Neutrophil (primary cell): ENCODE results near the gene CHCHD5.

Source experiments
- H3K27ac ChIP-seq: fragments of 200-600 bp; sonication (generic); 2 replicates; pipeline ENCODE4 v1.5.1; 2016; ENCODE audit warnings: mild to moderate bottlenecking, moderate library complexity
- H3K27me3 ChIP-seq: fragments of 200-600 bp; sonication (generic); 2 replicates; pipeline ENCODE4 v1.6.0; 2016; ENCODE audit warnings: mild to moderate bottlenecking
- H3K36me3 ChIP-seq: fragments of 200-600 bp; sonication (generic); 2 replicates; pipeline ENCODE4 v1.5.1; 2017
- H3K4me1 ChIP-seq, 2 experiments: fragments of 200-600 bp in 1 of 2; sonication (generic) in 1 of 2; 1 replicate in 1 of 2; 2 replicates in 1 of 2; pipeline versions ENCODE4 v1.5.1 to v1.6.1; 2013 to 2016; ENCODE audit warnings: low read depth in 1 of 2, low read length in 1 of 2, mild to moderate bottlenecking in 1 of 2, moderate library complexity in 1 of 2; ENCODE audit not compliant: control insufficient read depth in 1 of 2, insufficient read depth in 1 of 2
- H3K4me3 ChIP-seq, 2 experiments: fragments of 200-600 bp in 1 of 2; sonication (generic) in 1 of 2; 1 replicate in 1 of 2; 2 replicates in 1 of 2; pipeline ENCODE4 v1.5.1; 2013 to 2016; ENCODE audit warnings: low read depth in 1 of 2, low read length in 1 of 2, mild to moderate bottlenecking in 1 of 2, moderate library complexity in 1 of 2
- H3K9me3 ChIP-seq: fragments of 200-600 bp; sonication (generic); 2 replicates; pipeline ENCODE4 v1.5.1; 2016
- CTCF ChIP-seq: fragments of 200-600 bp; sonication (generic); IDR thresholded peaks from 2 replicates; pipeline ENCODE4 v1.5.1; 2016; ENCODE audit warnings: antibody characterized with exemption

The CHCHD5 gene

GRCh38 chr2:112591413-112591812 lies 7.0 kb downstream of the CHCHD5 start:
- Histone ChIP-seq H3K9me3 (no peaks in the 10 kb centered on the region), H3K27ac (no peak overlapping the region), H3K36me3 (peaks cover 29% of the 10 kb centered on the region), H3K27me3 (no peaks in the 10 kb centered on the region), H3K4me1 (no peaks in the 10 kb centered on the region), H3K4me3 (no peak overlapping the region)
- TF ChIP-seq CTCF, result no peak

DNA sequence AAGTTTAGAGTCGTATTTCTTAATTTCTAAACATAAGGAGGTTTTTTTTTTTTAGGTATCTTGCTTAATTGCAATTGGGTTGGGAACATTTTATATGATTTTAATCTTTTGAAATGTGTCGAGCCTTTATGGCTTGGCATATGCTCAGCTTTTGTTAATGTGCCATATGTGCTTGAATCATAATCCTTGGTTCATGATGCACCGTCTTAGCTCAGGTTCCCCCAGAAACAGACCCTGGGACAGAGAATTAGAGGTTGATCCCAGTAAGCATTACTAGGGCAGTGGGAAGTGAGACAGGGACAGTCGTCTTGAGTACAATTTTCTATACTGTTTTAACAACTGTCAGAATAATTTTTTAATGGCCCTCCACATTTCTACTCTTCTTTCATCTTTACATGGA lies 9.3 kb downstream of the CHCHD5 start:
- TF ChIP-seq CTCF, result no peak
- Histone ChIP-seq H3K27ac (no peak overlapping the region), H3K4me1 (no peaks in the 10 kb centered on the region), H3K27me3 (no peaks in the 10 kb centered on the region), H3K36me3 (peaks cover 8% of the 10 kb centered on the region), H3K4me3 (no peak overlapping the region), H3K9me3 (no peaks in the 10 kb centered on the region)

DNA sequence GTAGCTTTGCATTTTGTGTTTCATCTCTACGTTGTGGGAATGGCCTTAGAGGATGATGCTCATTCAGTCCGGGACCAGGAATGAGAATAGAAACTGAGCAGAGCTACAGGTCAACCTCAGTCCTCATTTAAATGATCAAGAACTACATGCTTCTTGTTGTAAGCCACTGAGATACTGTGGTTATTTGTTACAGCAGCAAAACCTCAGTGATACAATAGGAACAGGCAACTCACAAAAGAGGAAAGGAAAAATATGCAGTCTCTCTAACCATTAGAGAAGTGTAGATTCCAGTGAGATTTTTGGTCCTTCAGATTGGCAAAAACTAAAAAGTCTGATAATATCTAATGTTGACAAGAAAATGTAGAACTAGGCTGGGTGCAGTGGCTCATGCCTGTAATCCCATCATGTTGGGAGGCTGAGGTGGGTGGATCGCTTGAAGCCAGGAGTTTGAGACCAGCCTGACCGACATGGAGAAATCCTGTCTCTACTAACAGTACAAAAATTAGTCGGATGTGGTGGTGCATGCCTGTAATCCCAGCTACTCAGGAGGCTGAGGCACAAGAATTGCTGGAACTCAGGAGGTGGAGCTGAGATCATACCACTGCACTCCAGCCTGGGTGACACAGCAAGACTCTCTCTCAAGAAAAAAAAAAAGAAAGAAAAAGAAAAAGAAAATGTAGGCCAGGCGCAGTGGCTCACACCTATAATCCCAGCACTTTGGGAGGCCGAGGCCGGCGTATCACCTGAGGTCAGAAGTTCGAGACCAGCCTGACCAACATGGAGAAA lies 13.3 kb downstream of the CHCHD5 start:
- H3K36me3 ChIP-seq, result no peaks in the 10 kb centered on the region
- H3K27ac ChIP-seq, result no peak overlapping the region
- H3K4me3 ChIP-seq, result no peak overlapping the region
- H3K27me3 ChIP-seq, result no peaks in the 10 kb centered on the region
- TF ChIP-seq CTCF, result no peak
- peaks cover 6 to 7% of the 10 kb centered on the region in 2 experiments for H3K4me1 ChIP-seq
- no peaks in the 10 kb centered on the region for H3K9me3 ChIP-seq

GRCh38 chr2:112600634-112601033 lies 16.2 kb downstream of the CHCHD5 start:
- peaks cover 6 to 7% of the 10 kb centered on the region in 2 experiments for H3K4me1 ChIP-seq
- no peak overlapping the region for H3K27ac ChIP-seq
- no peak overlapping the region for H3K4me3 ChIP-seq
- H3K36me3 ChIP-seq, result no peaks in the 10 kb centered on the region
- H3K27me3 ChIP-seq, result no peaks in the 10 kb centered on the region
- no peak for TF ChIP-seq CTCF
- no peaks in the 10 kb centered on the region for H3K9me3 ChIP-seq

GRCh38 chr2:112601754-112602153 lies 17.3 kb downstream of the CHCHD5 start:
- Histone ChIP-seq H3K4me3 (no peak overlapping the region), H3K4me1 (peaks cover 6 to 7% of the 10 kb centered on the region in 2 experiments), H3K27me3 (no peaks in the 10 kb centered on the region), H3K36me3 (no peaks in the 10 kb centered on the region), H3K27ac (no peak overlapping the region), H3K9me3 (no peaks in the 10 kb centered on the region)
- TF ChIP-seq CTCF, result no peak
